22Rv1 (cell line): ENCODE results near the gene RBM10.

Experiments used
- ZFX ChIP-seq: fragments of 450-650 bp; IDR thresholded peaks from 2 replicates; pipeline ENCODE4 v1.6.1; 2017; ENCODE audit warnings: antibody characterized with exemption, borderline replicate concordance
- TF ChIP-seq, protein P1 (sequence below): fragments of 450-650 bp; IDR thresholded peaks from 2 replicates; pipeline ENCODE4 v1.5.1; 2017; ENCODE audit warnings: mild to moderate bottlenecking

DNA sequence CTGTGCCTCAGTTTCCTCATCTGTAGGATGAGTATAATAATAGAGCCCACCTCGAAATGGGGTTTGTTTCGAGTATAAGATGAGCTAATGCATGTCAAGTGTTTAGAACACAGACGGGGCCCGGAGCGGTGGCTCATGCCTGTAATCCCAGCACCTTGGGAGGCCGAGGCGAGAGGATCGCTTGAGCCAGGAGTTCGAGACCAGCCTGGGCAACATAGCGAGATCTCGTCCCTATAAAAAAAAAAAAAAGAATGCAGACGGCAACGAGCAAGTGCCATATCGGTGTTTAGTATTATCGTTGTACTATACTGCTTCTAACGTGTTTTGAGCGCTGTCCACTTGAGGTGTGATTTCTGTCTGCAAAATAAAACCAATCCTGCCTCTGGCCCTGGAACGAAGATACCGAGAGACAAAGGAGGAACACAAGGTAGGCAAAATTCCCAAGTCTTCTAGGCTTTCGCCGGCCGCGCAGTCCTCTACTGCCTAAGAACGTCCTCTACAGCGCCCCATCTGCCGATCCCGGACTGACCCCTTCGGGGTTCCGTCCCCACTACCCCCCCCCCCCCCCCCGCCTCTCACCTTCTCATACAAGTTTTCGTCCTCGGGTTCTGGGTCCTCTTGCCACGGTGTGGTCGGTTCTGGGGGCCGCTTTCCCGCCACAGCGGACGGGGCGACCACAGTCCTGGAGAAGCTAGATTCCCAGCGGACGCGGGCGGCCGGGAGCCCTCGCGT is 961 bp upstream of the RBM10 start:
- TF ChIP-seq, protein P1, sequence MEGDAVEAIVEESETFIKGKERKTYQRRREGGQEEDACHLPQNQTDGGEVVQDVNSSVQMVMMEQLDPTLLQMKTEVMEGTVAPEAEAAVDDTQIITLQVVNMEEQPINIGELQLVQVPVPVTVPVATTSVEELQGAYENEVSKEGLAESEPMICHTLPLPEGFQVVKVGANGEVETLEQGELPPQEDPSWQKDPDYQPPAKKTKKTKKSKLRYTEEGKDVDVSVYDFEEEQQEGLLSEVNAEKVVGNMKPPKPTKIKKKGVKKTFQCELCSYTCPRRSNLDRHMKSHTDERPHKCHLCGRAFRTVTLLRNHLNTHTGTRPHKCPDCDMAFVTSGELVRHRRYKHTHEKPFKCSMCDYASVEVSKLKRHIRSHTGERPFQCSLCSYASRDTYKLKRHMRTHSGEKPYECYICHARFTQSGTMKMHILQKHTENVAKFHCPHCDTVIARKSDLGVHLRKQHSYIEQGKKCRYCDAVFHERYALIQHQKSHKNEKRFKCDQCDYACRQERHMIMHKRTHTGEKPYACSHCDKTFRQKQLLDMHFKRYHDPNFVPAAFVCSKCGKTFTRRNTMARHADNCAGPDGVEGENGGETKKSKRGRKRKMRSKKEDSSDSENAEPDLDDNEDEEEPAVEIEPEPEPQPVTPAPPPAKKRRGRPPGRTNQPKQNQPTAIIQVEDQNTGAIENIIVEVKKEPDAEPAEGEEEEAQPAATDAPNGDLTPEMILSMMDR, result no peak
- no peak for TF ChIP-seq ZFX
